ENCODE measurements around the gene MACROD2.

The MACROD2 gene

DNA sequence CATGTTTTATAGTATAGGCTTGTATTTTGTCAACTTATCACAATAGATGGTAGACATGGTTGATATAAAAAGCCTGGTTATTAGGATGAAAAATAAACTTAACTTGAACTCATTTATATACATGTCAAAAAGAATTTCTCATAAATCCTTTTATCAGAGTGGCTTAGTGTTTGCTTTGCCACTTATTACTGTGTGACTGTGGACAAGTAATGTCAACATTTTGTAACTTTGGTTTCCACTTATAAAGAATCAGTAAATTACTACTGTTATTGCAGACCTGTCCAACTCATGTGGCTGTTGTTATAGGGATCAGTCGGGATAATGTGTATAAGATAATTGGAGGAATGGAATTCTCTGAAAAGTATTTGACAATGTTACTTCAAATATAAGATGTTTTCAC lies 1236.9 kb downstream of the MACROD2 start:
- H3K4me3 ChIP-seq (ENCODE audit: low read depth, low read length) = no peak overlapping the region
- no peak for DNase-seq (ENCODE audit: low read depth)
- TF ChIP-seq, protein P1, sequence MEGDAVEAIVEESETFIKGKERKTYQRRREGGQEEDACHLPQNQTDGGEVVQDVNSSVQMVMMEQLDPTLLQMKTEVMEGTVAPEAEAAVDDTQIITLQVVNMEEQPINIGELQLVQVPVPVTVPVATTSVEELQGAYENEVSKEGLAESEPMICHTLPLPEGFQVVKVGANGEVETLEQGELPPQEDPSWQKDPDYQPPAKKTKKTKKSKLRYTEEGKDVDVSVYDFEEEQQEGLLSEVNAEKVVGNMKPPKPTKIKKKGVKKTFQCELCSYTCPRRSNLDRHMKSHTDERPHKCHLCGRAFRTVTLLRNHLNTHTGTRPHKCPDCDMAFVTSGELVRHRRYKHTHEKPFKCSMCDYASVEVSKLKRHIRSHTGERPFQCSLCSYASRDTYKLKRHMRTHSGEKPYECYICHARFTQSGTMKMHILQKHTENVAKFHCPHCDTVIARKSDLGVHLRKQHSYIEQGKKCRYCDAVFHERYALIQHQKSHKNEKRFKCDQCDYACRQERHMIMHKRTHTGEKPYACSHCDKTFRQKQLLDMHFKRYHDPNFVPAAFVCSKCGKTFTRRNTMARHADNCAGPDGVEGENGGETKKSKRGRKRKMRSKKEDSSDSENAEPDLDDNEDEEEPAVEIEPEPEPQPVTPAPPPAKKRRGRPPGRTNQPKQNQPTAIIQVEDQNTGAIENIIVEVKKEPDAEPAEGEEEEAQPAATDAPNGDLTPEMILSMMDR (conservative IDR thresholded peaks at IDR 0.05; ENCODE audit: low read depth, low read length) = no peak

DNA sequence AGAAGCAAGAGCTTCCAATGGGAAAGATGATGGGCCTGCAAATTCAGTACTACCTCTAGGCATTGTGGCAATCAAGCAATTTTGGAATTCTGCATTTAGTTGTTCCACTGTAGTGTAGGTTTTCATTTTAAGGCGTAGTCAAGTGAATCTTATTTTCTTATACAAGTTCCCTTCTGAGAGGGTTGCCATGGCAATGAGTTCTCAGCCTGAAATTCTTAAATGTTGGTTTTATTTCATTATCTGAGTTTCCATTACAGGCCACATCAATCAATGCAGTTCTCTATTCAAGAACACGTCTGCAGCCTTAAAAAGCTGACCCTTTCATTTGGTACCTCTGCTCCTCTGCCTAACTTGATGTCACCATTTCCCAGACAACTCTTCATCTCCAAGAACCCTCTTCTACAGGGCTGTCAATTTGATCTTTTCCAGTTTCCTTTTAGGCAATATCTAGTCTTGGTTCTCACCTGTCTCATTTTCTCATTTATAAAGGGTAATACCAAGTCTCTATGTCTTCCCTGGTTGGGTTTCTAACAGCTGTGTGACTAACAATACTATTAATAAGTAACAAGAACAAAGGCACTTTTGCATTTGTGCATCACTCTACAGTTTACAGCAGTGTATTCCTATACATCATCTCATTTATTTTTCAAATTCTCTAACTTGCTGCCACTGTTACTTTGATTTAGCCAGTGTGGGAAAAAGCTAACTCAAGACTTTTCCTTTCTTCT lies 1240.3 kb downstream of the MACROD2 start:
- TF ChIP-seq, protein P1 (conservative IDR thresholded peaks at IDR 0.05; ENCODE audit: low read depth, low read length) = no peak
- H3K4me3 ChIP-seq (ENCODE audit: low read depth, low read length) = no peak overlapping the region
- DNase-seq (ENCODE audit: low read depth) = no peak

DNA sequence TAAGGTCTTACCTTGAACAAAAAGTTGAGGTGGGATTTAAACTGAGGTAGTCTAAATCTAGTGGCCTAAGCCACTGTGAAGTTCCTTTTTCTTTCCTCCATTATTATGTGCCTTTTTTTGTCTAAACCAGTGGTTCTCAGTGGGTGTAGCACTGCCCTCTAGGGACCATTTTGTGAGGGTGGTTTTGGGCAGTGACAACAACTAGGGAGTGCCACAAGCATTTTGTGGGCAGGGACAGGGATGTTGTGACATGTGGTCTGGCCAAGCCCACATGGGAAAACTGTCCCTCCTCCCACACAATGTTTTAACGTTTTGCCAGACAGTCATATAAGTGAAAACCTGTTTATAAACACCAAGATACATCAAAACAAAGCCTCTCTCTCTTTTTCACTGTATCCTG lies 1241.5 kb downstream of the MACROD2 start:
- H3K4me3 ChIP-seq (ENCODE audit: low read depth, low read length) = no peak overlapping the region
- TF ChIP-seq, protein P1 (conservative IDR thresholded peaks at IDR 0.05; ENCODE audit: low read depth, low read length) = peak; percentile 80
- peak; percentile 67 for DNase-seq (ENCODE audit: low read depth)

DNA sequence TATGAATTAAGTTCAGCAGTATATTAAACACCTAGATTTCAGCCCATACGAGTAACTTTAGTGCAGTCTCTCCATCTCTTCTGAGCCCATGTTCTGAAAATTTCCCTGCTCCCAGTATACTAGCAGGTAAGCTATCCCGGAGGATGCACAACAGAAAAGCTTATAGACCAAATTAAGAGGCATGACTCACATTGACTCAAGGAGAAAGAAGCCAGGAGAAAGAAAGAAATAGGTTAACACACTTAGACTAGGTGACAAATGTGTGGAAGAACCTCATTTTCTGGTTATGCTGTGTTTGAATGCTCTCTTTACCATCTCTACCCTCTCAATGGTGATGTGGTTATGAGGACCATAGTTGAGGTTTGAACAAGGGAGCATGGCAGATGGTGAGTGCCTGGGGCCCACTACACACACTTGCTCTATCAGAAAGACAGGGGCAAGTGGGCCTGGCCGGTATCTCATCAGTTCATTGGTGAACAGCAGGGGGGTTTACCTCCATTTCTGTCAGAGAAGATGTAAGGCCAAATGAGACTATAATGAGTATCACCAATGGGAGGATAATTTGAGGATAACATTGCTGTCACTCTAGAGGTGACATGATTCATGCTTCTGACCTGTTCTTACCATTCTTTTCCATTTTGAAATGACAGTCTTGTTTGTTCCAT lies 1244.4 kb downstream of the MACROD2 start:
- no peak overlapping the region for H3K4me3 ChIP-seq (ENCODE audit: low read depth, low read length)
- DNase-seq (ENCODE audit: low read depth) = no peak
- TF ChIP-seq, protein P1 (conservative IDR thresholded peaks at IDR 0.05; ENCODE audit: low read depth, low read length) = no peak

DNA sequence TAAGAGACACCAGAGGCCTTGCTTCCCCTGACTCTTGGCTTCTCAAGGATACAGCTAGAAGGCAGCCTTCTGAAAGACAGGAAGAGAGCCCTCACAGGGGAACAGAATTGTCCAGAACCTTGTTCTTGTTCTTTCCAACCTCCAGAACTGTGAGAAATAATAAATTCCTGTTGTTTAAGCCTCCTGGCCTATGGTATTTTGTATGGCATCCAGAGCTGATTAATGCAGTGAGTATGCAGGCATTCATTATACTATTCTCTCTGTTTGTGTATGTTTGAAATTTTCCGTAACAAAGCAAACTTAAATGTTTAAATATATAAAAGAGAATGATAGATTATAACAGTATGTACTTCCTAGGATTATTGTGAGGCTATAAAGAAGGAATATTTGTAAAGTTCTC lies 1245.5 kb downstream of the MACROD2 start:
- H3K4me3 ChIP-seq (ENCODE audit: low read depth, low read length) = no peak overlapping the region
- TF ChIP-seq, protein P1 (conservative IDR thresholded peaks at IDR 0.05; ENCODE audit: low read depth, low read length) = no peak
- peak; percentile 48 for DNase-seq (ENCODE audit: low read depth)

DNA sequence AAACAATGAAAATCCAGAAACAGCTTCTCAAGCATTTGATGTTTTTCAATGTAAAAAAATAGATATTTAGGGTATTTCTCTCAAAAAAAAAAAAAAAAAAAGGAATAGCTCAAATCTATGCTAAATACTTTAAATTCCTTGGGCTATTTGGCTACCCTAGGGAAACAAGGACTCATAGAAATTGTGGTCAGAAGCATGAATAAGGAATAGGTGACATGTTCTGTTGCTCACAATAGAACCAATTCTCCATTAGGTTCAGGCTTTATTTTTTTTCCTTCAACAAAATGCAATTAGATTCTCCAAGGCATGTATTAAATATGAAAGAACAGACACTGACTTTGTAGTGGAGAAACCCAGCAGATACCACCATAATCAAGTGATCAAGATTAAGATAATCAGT lies 1246.4 kb downstream of the MACROD2 start:
- H3K4me3 ChIP-seq (ENCODE audit: low read depth, low read length) = no peak overlapping the region
- TF ChIP-seq, protein P1 (conservative IDR thresholded peaks at IDR 0.05; ENCODE audit: low read depth, low read length) = no peak
- DNase-seq (ENCODE audit: low read depth) = peak; percentile 23

DNA sequence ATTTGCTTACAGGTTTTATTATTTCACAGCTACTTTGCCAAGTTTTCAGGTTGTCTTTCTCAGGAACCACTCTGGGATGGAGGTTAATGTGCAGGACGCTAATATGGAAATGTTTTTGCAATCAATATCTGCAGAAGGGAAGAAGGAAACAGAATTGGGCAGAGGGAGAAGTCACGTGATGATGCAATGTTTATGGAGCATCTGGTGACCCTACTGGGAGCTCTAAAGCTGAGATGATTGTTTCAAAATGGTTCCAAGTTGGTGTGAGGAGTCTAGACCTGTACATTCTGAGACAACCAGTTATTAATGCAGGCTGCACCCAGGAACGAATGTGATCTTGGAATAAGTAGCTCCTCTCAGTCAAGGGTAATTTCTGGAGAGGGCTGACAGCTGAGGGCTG lies 1247.5 kb downstream of the MACROD2 start:
- H3K4me3 ChIP-seq (ENCODE audit: low read depth, low read length) = no peak overlapping the region
- DNase-seq (ENCODE audit: low read depth) = no peak
- TF ChIP-seq, protein P1 (conservative IDR thresholded peaks at IDR 0.05; ENCODE audit: low read depth, low read length) = no peak
